GM18868 (cell line): ENCODE data around the gene PIAS1.
"Not testable (repeated sequence)": the region's sequence is repeated elsewhere in the genome, so short reads cannot be mapped to it uniquely, and the experiment has no call there.

Experiments used
- ATAC-seq: cut with Tn5 transposase; IDR thresholded peaks from one replicate; pipeline ENCODE4 v1.9.1; 2021; ENCODE audit warnings: mild to moderate bottlenecking, moderate library complexity; ENCODE audit not compliant: unreplicated experiment

Gene PIAS1

DNA sequence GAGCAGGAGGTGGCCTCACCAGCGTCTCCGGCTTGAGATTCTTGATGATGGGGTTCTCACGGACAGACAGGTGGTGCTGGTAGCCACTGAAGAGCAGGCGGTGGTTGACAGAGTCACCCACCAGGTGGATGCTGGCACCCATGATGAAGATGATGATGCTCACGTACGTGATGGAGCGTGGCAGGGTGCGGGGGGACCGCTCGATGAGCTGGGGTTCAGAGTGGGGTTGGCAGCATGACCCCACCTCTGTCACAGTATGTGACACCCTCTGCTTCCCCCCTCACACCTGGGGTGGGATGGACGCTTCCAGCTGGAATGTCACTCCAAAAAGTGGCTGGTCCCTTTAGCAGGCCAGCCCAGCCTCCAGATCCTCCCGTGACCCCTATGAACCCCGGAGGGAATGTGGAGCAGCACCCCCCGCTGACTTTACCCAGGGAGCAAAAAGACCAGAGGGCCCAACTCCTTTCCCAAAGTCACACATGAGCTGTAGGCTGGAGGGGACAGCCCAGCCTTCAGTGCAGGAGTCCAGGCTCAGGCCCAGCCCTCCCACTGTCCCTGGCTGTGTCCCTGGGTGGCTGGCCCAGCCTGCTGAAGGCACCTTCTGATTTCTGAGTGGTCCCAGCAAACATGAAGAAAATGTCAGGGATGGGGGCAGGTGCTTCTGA lies 157.7 kb downstream of the PIAS1 start:
- ATAC-seq, result no peak

DNA sequence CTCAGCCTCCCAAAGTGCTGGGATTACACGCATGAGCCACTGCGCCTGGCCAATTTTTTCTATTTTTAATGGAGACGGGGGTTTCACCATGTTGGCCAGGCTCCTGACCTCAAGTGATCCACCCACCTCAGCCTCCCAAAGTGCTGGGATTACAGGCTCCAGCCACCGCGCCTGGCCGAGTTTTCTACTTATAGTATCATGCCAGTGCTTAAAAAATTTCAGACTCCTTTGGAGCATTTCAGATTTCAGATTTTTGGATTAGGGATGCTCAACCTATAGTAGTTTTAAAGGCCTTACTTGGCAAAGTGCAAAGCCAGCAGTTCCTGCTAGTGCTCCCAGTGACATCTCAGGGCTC lies 159.4 kb downstream of the PIAS1 start:
- not testable (repeated sequence) for ATAC-seq

DNA sequence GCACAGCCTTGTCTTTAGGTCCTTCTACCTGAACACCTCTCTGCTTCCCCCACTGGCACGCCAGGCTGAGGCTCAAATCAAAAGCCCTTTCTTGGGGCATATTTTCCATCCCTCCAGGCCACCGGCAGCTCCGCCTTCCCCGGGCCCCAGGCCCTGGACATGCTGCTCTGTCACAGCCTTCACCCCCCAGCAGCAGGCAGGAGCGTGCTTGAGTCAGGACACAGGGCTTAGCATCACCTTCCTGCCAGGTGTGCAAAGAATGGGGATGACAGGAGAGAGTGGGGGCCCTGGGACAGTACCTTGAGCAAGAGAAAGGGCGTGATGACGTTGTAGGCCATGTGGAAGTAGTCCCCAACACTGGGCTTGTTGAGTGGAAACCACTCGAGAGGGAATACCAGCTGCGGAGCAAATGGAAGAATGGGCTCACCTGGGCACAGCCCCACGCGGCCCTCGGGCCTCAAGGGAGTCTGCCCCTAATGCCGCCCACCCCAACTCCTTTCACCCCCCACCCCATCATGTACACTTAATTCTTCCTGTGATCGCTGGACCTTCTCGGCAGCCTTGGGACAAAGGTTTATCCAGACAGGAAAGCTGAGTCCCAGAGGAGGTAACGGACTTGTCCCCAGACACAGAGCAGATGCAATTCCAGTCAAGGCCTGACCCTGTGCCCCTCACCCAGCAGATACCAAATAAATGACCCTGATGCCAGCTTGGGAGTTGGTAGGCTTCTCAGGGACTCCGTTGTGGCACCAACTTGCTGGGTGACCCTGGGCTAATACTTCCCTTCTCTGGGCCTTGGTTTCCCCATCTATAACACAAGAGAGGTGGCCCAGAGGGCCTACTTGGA lies 160.1 kb downstream of the PIAS1 start:
- no peak for ATAC-seq

DNA sequence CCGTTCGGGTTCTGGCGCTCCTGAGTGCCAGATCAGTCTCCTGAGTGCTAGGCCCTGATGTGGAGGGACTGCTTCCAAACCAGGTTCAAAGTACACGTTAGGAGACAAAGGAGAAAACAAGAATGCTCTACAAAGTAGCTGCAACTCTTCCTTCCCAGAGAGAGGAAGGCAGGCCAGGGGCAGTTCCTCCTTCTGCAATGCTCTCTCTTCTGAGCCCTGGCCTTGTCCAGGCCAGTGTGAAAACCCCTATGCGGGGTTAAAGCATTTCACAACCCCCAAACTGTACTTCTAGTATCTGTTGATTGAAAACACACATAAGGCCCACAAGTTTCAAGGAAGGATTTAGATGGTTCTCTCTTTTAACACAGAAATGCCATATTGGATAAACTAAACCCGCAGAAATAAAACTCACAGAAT lies 160.7 kb downstream of the PIAS1 start:
- no peak for ATAC-seq

DNA sequence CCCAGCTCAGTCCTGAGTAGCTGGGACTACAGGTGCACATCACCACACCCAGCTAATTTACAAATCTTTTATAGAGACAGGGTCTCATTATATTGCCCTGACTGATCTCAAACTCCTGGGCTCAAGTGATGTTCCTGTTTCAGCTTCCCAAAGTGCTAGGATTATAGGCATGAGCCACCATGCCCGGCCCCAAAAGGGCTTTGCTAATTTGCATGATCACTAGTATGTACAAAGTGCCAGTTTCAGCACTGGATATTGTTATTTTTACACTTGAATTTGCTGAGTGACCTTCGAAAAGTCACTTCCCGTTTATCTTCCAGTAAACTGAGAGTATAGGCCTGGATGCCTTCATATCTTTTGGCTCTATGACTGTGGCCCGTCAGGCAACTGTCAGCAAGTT lies 163.2 kb downstream of the PIAS1 start:
- no peak for ATAC-seq

DNA sequence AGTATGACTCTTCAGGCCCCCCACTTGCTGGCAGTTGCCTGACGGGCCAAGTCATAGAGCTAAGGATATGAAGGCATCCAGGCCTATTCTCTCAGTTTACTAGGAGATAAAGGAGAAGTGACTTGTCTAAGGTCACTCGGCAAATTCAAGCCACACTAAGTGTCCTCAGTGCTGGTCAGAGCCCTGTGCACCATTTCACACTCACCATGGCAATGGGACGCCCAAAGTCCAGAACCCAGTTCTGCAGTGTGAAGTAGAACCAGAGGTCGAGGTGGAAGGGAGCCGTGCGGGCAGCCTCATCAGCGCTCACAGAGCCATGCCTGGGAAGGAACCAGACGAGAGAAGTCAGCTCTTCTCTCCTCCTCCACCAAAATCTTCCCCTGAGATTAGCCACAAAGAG lies 164.2 kb downstream of the PIAS1 start:
- ATAC-seq, result no peak

DNA sequence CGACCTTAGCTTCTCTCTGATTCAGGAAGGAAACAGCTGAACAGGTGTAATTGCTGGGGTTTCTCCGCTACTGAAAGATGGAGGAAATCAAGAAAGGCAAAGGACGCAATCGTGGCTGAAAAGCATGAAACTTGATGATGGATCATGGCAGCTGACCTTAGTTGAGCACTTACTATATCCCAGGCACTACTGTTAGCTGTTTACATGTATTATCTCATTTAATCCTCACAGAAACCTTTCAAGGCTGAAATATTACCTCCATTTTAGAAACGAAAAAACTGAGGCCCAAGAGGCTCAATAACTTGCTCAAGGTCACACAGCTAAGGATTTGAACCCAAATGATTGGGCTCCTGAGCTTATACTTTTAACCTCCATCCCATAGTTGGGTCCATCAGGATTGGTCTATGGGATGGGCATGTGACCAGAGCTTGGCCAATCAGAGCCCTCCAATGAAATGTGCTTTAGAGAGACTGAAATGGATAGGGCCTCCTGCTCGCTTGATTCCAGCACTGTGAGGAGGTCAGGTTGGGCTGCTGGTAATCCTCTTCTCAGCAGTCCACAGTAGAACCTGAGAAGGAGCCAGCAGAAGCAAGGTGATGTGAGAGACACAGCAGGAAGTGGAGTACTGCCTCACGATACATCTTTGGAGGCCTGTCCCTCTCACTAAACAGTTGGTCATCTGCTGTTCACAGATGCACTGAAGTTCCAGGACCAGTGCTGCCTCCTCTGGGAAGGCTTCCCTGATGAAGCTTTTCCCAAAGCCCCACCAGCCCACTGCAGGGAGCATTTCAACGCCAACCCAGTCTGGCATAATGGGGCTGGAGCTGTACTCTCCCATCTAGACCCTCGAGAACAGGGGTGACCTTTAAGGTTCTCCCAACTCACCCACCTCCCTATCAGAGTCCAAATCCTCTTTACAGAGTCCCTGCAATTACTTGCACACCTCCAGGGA lies 165.0 kb downstream of the PIAS1 start:
- ATAC-seq, result no peak

DNA sequence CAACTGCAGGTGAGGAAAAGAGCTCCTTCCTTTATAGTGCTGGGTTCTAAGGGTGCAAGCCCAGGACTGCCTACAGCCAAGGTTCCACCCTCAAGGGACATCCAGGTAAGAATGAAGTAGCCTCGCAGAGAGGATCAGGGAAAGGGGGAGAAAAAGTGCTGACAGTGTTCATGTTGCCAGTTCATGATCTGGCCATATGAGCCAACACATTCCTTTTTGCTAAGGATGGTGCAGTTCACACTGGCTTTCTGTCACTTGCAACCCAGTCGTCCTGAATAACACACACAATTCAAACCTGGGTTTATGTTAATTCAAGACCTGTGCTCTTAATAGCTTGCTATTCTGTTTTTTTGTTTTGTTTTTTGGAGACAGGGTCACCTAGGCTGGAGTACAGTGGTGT lies 166.4 kb downstream of the PIAS1 start:
- ATAC-seq, result no peak

- ATAC-seq, result no peak
These were observed 166.9 kb downstream of the PIAS1 start for GRCh38 chr15:68220967-68221366.

DNA sequence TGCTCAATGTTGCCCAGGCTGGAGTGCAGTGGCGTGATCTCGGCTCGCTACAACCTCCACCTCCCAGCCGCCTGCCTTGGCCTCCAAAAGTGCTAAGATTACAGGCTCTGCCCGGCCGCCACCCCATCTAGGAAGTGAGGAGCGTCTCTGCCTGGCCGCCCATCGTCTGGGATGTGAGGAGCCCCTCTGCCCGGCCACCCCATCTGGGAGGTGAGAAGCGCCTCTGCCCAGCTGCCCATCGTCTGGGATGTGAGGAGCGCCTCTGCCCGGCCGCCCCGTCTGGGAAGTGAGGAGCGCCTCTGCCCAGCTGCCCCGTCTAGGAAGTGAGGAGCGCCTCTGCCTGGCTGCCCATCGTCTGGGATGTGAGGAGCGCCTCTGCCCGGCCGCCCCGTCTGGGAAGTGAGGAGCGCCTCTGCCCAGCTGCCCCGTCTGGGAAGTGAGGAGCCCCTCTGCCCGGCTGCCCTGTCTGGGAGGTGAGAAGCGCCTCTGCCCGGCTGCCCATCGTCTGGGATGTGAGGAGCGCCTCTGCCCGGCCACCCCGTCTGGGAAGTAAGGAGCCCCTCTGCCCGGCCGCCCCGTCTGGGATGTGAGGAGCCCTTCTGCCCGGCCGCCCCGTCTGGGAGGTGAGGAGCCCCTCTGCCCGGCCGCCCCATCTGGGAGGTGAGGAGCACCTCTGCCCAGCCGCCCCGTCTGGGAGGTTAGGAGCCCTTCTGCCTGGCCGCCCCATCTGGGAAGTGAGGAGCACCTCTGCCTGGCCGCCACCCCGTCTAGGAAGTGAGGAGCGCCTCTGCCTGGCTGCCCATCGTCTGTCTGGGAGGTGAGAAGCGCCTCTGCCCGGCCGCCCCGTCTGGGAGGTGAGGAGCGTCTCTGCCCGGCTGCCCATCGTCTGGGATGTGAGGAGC lies 167.7 kb downstream of the PIAS1 start:
- not testable (repeated sequence) for ATAC-seq

- not testable (repeated sequence) for ATAC-seq
These were observed 168.3 kb downstream of the PIAS1 start for GRCh38 chr15:68222432-68222743.

DNA sequence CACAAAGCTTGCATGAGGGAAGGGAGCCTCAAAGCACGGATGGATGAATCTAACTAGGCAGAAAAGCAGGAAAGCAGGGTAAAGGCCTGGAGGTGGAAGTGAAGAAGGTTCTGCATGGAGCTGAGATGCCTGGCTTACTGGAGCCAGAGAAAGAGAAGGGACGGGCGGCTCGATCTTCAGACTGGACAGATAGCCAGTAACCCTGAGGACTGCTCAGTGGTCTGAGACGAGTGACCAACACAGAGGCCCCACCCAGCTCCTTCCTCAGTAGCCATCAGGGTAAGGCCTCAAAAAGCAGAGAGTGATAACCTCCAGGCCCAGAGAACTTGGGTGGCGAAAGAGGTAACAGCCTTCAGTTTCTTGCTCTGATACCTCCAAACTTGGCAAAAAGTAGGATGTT lies 169.1 kb downstream of the PIAS1 start:
- no peak for ATAC-seq

- no peak for ATAC-seq
These were observed 170.0 kb downstream of the PIAS1 start for GRCh38 chr15:68224108-68224507.

- no peak for ATAC-seq
These were observed 170.6 kb downstream of the PIAS1 start for GRCh38 chr15:68224546-68225250.

GRCh38 chr15:68225442-68225841 lies 171.3 kb downstream of the PIAS1 start:
- ATAC-seq, result not testable (repeated sequence)

DNA sequence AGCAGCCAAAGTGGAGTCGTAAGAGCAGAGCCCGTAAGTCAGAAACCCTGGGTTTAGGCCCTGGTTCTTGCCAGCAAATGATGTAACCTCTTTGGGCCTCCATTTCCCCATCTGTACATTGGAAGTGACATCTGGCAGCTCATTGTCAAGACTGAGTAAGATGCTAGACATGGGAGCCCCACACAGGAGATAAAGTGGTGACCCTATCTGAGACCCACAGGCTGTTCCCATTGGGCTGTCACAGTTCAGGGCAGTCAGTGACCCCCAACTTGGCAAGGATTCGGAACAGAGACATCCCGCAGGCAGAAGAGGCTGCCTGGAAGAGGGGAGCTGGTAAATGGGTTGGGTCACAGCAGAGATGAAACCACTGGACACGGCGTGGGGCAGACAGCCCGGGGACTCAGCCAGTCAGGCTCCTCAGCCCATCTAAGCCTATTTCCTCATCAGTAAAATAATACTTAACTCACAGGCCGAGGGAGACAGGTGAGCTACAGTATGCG lies 173.6 kb downstream of the PIAS1 start:
- no peak for ATAC-seq

DNA sequence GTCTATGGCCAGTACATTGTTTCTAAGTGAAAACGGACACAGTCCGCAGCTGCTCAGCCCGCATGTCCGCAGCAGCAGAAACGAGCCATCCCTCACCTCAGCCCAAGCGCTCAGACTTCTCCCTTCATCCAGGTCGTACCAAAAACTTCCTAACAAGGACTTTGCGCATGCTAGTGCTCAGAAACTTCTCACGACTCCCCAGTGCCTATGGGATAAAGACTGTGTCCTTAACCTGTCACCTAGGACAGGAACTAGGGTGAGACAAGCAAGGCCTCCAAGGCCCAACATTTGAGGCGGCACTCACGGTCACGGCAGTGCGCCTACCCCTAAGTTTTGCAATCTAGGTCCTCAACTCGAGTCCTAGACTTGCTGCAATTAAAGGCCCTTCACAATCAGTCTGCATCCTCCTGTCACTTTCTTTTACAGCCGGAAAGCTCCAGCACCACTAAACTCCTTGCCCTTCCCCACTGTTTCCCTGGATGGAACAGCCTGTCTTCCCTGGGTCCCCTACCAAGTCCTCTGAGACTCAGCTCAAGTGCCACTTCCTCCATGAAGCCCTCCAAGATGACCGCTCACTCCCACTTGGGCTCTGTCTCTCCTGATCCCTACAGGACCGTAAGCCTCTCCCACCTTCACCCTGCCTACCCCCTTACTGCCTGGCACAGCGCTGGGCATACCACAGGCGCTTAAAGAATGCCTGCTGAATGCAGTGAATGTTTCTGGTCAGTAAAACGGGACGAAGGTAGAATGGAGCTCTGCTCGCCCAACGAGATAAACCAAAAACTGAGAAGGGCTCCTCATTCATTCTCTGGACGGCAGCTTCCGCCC lies 174.2 kb downstream of the PIAS1 start:
- ATAC-seq, result no peak

DNA sequence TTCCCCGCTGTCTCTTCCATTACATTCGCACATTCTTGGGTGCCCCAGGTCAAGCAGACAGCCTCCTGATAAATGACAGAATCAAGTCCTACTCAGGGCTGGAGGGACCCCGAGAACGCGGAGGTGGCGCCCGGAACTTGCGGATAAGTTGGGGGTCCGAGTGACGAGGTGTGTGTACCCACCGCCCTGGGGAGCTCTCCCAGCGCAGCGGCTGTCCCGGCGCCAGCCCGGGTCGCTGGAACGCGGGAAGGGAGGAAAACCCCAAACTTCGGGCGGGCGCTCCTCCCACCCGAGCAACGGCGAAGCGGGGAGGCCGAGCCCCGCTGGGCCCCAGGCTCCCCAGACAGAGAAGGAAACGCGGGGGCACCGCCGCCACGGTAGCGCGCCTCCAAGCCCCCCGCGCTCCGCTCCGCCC lies 174.9 kb downstream of the PIAS1 start:
- ATAC-seq, result no peak
